ENCODE data around the gene CXorf38.

DNA sequence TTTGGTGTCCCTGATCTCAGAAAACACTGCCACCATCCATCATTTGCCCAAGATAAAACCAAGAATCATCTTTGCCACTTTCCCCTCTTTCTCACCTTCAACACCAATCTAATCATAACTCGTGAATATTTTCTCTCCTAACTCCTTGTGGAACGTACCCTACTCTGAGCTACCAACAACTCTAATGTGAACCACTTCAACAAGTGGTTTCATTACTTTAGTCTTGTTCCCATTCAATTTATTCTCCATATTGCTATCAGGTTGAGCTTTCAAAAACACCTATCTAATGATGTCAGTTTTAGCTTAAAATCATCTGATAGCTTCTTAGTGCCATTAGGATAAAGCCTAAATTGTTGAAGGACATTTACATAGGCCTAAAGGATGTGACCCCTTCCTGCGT lies 39.8 kb upstream of the CXorf38 start:
- TF ChIP-seq, protein P1, sequence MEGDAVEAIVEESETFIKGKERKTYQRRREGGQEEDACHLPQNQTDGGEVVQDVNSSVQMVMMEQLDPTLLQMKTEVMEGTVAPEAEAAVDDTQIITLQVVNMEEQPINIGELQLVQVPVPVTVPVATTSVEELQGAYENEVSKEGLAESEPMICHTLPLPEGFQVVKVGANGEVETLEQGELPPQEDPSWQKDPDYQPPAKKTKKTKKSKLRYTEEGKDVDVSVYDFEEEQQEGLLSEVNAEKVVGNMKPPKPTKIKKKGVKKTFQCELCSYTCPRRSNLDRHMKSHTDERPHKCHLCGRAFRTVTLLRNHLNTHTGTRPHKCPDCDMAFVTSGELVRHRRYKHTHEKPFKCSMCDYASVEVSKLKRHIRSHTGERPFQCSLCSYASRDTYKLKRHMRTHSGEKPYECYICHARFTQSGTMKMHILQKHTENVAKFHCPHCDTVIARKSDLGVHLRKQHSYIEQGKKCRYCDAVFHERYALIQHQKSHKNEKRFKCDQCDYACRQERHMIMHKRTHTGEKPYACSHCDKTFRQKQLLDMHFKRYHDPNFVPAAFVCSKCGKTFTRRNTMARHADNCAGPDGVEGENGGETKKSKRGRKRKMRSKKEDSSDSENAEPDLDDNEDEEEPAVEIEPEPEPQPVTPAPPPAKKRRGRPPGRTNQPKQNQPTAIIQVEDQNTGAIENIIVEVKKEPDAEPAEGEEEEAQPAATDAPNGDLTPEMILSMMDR (IDR thresholded peaks at IDR 0.05; ENCODE audit: poor library complexity), result no peak
- no peak for TF ChIP-seq EZH2 (IDR thresholded peaks at IDR 0.05; ENCODE audit: borderline replicate concordance)
- no peak for TF ChIP-seq EZH2phosphoT487 (IDR thresholded peaks at IDR 0.05; ENCODE audit: low read depth, severe bottlenecking, unreplicated experiment)
